Right atrium auricular region (tissue), 2 donors: Measurements from ENCODE around the gene PPFIA3. TPM values are rescaled to one million over a fixed set of nuclear protein-coding genes. Genes with fewer than 3 reads are reported as not detected.
A peak's percentile ranks its signal among the peaks of the same experiment; 100 is the strongest.

Experiments used
- DNase-seq: peaks from one replicate; pipeline ENCODE4 v3.0.0-alpha.2; 2019; ENCODE audit warnings: low spot score
- H3K27ac ChIP-seq, 2 donors: fragments of 200-600 bp; sonication (generic); 1 replicate in 1 of 2; 2 replicates in 1 of 2; pipeline ENCODE4 v1.5.1; 2016 to 2019
- H3K27me3 ChIP-seq, 2 donors: fragments of 200-600 bp; sonication (generic); one replicate each; pipeline versions ENCODE4 v1.5.1 to v1.6.0; 2017 to 2019
- H3K36me3 ChIP-seq: fragments of 200-600 bp; sonication (generic); one replicate; pipeline ENCODE4 v1.5.1; 2016
- H3K4me1 ChIP-seq, 2 donors: fragments of 200-600 bp; sonication (generic); one replicate each; pipeline versions ENCODE4 v1.5.1 to v1.6.0; 2017 to 2019
- H3K4me3 ChIP-seq, 2 donors: fragments of 200-600 bp; sonication (generic); 1 replicate in 1 of 2; 2 replicates in 1 of 2; pipeline ENCODE4 v1.5.1; 2017 to 2019; ENCODE audit warnings: mild to moderate bottlenecking in 1 of 2, moderate library complexity in 1 of 2
- H3K9me3 ChIP-seq, 2 donors: fragments of 200-600 bp; sonication (generic); one replicate each; pipeline ENCODE4 v1.5.1; 2019
- CTCF ChIP-seq, 2 donors: fragments of 200-600 bp; sonication (generic); IDR thresholded peaks; one replicate each; pipeline ENCODE4 v1.5.1; 2019; ENCODE audit warnings: antibody characterized with exemption in 2 of 2
- total RNA-seq, 2 donors: library from RNA; depleted of rRNA; stranded (reverse); fragments of >200 nt; gene quantifications; one replicate each; pipeline ENCODE4 v1.1.0, GENCODE V29; 2016

Gene PPFIA3
- total RNA-seq, 2 donors from 2014 or later, result 5.0 to 6.8 TPM

- Histone ChIP-seq H3K36me3 (no peaks in the 10 kb centered on the region), H3K27me3 (no peaks in the 10 kb centered on the region), H3K4me1 (peaks cover 0 to 28% of the 10 kb centered on the region in 2 donors), H3K4me3 (no peak overlapping the region), H3K27ac (no peak overlapping the region), H3K9me3 (no peaks in the 10 kb centered on the region)
- DNase-seq, result no peak
- TF ChIP-seq CTCF (IDR thresholded peaks at IDR 0.05), result no peak
These were observed 11.0 kb downstream of the PPFIA3 start for GRCh38 chr19:49130325-49130724.

GRCh38 chr19:49132974-49133609 lies 13.7 kb downstream of the PPFIA3 start:
- H3K4me1 ChIP-seq, result peaks cover 0 to 25% of the 10 kb centered on the region in 2 donors

GRCh38 chr19:49133621-49134454 lies 14.5 kb downstream of the PPFIA3 start:
- no peak for TF ChIP-seq CTCF (IDR thresholded peaks at IDR 0.05)
- Histone ChIP-seq H3K9me3 (no peaks in the 10 kb centered on the region), H3K36me3 (no peaks in the 10 kb centered on the region), H3K4me1 (peaks cover 0 to 19% of the 10 kb centered on the region in 2 donors), H3K27ac (peak overlapping the region; percentile 31 to 52), H3K4me3 (peak overlapping the region; percentile 29 to 44), H3K27me3 (no peaks in the 10 kb centered on the region)
- no peak for DNase-seq

More at GRCh38 chr19:49132974-49133609, 13.7 kb downstream of the PPFIA3 start:
- no peak for TF ChIP-seq CTCF (IDR thresholded peaks at IDR 0.05)
- Histone ChIP-seq H3K9me3 (no peaks in the 10 kb centered on the region), H3K27ac (peak overlapping the region; percentile 31 to 52), H3K36me3 (no peaks in the 10 kb centered on the region), H3K27me3 (no peaks in the 10 kb centered on the region), H3K4me3 (peak overlapping the region; percentile 29 to 44)
- DNase-seq, result no peak

GRCh38 chr19:49135686-49136085 lies 16.3 kb downstream of the PPFIA3 start:
- Histone ChIP-seq H3K27me3 (no peaks in the 10 kb centered on the region), H3K4me3 (no peak overlapping the region), H3K4me1 (peaks cover 0 to 19% of the 10 kb centered on the region in 2 donors), H3K36me3 (no peaks in the 10 kb centered on the region), H3K27ac (peak overlapping the region; percentile 38 to 47), H3K9me3 (no peaks in the 10 kb centered on the region)
- no peak for TF ChIP-seq CTCF (IDR thresholded peaks at IDR 0.05)
- no peak for DNase-seq

GRCh38 chr19:49136771-49137171 lies 17.4 kb downstream of the PPFIA3 start:
- DNase-seq, result peak; percentile 88
- H3K27ac ChIP-seq, result peak overlapping the region; percentile 38 to 47

More at GRCh38 chr19:49136771-49137171, 17.4 kb downstream of the PPFIA3 start:
- Histone ChIP-seq H3K9me3 (no peaks in the 10 kb centered on the region), H3K27me3 (no peaks in the 10 kb centered on the region), H3K4me1 (peaks cover 0 to 19% of the 10 kb centered on the region in 2 donors), H3K36me3 (no peaks in the 10 kb centered on the region), H3K4me3 (no peak overlapping the region)
- TF ChIP-seq CTCF (IDR thresholded peaks at IDR 0.05), result no peak
